ENCODE measurements around the gene LYSET. TPM values are rescaled to one million over a fixed set of nuclear protein-coding genes. Genes with fewer than 3 reads are reported as not detected.
A peak's percentile ranks its signal among the peaks of the same experiment; 100 is the strongest.

Gene LYSET
- total RNA-seq, 2 experiments from 2014 or later = 12.0 to 19.7 TPM

DNA sequence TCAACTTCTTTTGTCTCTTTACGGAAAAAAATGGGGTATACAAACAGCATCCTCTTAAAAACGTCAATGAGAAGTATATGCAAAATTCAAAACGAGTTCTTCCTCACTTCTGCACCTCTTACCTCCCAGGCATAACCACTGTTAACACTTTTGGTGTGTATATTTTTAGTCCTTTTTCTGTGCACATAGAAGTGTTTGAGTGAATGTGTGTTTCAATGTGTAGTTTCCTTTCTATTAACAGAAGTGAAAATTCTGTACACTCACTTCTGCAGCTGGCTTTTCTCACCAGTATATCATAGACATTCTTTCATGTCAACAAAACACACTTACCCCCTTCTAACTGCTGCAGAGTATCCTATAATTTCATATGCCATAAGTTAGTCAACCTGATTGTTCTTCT is 27.3 kb downstream of the LYSET start:
- Histone ChIP-seq H3K4me3 (ENCODE audit: low read depth, low read length, poor library complexity, severe bottlenecking) (no peak overlapping the region), H3K4me1 (ENCODE audit: insufficient read depth, low read length, poor library complexity, severe bottlenecking) (peaks cover 45% of the 10 kb centered on the region), H3K9me3 (ENCODE audit: low read length) (no peaks in the 10 kb centered on the region), H2AFZ (ENCODE audit: low read length) (no peak overlapping the region), H4K20me1 (ENCODE audit: insufficient read depth, low read length) (no peaks in the 10 kb centered on the region), H3K27ac (ENCODE audit: low read depth, low read length, poor library complexity, severe bottlenecking) (peak overlapping the region; percentile 21), H3K79me2 (ENCODE audit: insufficient read depth, low read depth, low read length) (peaks cover 41% of the 10 kb centered on the region), H3K9me2 (ENCODE audit: insufficient read depth, low read length) (no peaks in the 10 kb centered on the region), H3K4me2 (ENCODE audit: low read length) (peak overlapping the region; percentile 5; the same call in 1 of the 2 replicates), H3K36me3 (ENCODE audit: insufficient read depth, low read length) (peaks cover 67% of the 10 kb centered on the region)
- CTCF ChIA-PET (ENCODE audit: unreplicated experiment) = no interaction called here
- TF ChIP-seq CTCF (conservative IDR thresholded peaks at IDR 0.05; ENCODE audit: low read length) (no peak), EZH2phosphoT487 (IDR thresholded peaks at IDR 0.05; ENCODE audit: borderline replicate concordance, low read depth, low read length) (no peak)
- no TSS peak for BruUV-seq (replicated peaks)
- DNase-seq (ENCODE audit: low spot score) = peak; percentile 59
- POLR2A ChIA-PET = interaction anchor here (0.5 kb wide), 1 partner anchor 54 kb away, joined by 3 read pairs; no protein-coding TSS in a partner anchor
- intact Hi-C loops (cut with micrococcal nuclease; ENCODE audit: unreplicated experiment) = no loop called here

DNA sequence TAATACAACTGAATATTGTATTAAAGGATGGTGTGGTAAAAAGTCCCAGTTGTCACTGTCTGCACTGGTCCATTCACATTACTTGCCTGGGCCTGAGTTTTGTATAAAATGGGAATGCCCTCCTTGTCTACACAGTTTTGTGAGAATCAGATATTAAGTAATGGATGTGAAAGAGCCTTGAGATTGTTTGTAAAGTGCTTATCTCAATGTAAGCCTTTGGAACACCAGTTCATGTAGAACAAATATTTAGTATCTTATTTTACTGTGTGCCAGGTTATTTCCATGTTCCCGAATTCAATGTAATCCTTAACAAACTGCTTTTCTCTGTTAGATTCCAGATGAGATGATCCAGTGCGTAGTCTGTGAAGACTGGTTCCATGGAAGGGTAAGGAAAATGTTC is 29.5 kb downstream of the LYSET start:
- BruUV-seq (replicated peaks) = no TSS peak
- Histone ChIP-seq H3K79me2 (ENCODE audit: insufficient read depth, low read depth, low read length) (peaks cover 19% of the 10 kb centered on the region; the same call in 1 of the 2 replicates), H3K4me3 (ENCODE audit: low read depth, low read length, poor library complexity, severe bottlenecking) (no peak overlapping the region), H3K4me1 (ENCODE audit: insufficient read depth, low read length, poor library complexity, severe bottlenecking) (peaks cover 29% of the 10 kb centered on the region), H3K4me2 (ENCODE audit: low read length) (no peak overlapping the region), H3K36me3 (ENCODE audit: insufficient read depth, low read length) (peaks cover 83% of the 10 kb centered on the region), H3K27ac (ENCODE audit: low read depth, low read length, poor library complexity, severe bottlenecking) (no peak overlapping the region), H4K20me1 (ENCODE audit: insufficient read depth, low read length) (no peaks in the 10 kb centered on the region), H3K9me3 (ENCODE audit: low read length) (no peaks in the 10 kb centered on the region), H3K9me2 (ENCODE audit: insufficient read depth, low read length) (no peaks in the 10 kb centered on the region), H2AFZ (ENCODE audit: low read length) (no peak overlapping the region)
- POLR2A ChIA-PET = no interaction called here
- TF ChIP-seq CTCF (conservative IDR thresholded peaks at IDR 0.05; ENCODE audit: low read length) = no peak
- TF ChIP-seq EZH2phosphoT487 (IDR thresholded peaks at IDR 0.05; ENCODE audit: borderline replicate concordance, low read depth, low read length) = no peak
- no peak for DNase-seq (ENCODE audit: low spot score)
- CTCF ChIA-PET (ENCODE audit: unreplicated experiment) = no interaction called here
- intact Hi-C loops (cut with micrococcal nuclease; ENCODE audit: unreplicated experiment) = no loop called here

DNA sequence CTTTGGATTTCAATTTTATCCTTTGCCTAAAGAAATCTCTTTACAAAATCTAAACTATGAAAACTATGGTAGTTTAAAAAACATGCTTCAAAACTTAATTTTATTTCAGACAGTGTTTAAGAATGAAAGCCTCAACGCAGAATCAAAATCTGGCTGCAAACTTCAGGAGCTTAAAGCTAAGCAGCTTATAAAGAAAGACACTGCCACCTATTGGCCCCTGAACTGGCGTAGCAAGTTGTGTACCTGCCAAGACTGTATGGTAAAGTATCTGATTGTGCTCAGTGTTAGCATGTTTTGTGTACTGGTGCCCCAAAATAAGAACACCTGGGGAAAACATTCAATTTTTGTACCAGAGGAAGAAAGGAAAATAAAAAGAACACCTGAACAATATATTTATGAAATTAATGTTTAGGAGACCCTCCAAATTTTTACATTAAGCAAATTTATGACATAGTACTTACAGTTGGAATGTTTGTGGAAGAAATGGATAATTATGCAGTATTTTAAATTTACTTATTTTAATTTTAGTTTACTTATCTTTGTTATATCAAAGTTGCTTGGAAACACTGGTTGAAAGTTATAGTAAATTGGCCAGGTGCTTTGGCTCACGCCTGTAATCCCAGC is 34.1 kb downstream of the LYSET start:
- Histone ChIP-seq H3K4me2 (ENCODE audit: low read length) (no peak overlapping the region), H3K4me3 (ENCODE audit: low read depth, low read length, poor library complexity, severe bottlenecking) (no peak overlapping the region), H4K20me1 (ENCODE audit: insufficient read depth, low read length) (no peaks in the 10 kb centered on the region), H3K4me1 (ENCODE audit: insufficient read depth, low read length, poor library complexity, severe bottlenecking) (no peaks in the 10 kb centered on the region), H3K9me2 (ENCODE audit: insufficient read depth, low read length) (no peaks in the 10 kb centered on the region), H3K36me3 (ENCODE audit: insufficient read depth, low read length) (peaks cover 92% of the 10 kb centered on the region), H3K27ac (ENCODE audit: low read depth, low read length, poor library complexity, severe bottlenecking) (no peak overlapping the region), H3K9me3 (ENCODE audit: low read length) (no peaks in the 10 kb centered on the region), H3K79me2 (ENCODE audit: insufficient read depth, low read depth, low read length) (no peaks in the 10 kb centered on the region), H2AFZ (ENCODE audit: low read length) (no peak overlapping the region)
- intact Hi-C loops (cut with micrococcal nuclease; ENCODE audit: unreplicated experiment) = loop anchor here (2.0 kb wide), 1 partner anchor 106 kb away; no protein-coding TSS in a partner anchor
- peak; percentile 77 for DNase-seq (ENCODE audit: low spot score)
- BruUV-seq (replicated peaks) = no TSS peak
- peak; percentile 94 for TF ChIP-seq CTCF (conservative IDR thresholded peaks at IDR 0.05; ENCODE audit: low read length)
- no peak for TF ChIP-seq EZH2phosphoT487 (IDR thresholded peaks at IDR 0.05; ENCODE audit: borderline replicate concordance, low read depth, low read length)
- CTCF ChIA-PET (ENCODE audit: unreplicated experiment) = interaction anchor here (0.9 kb wide), 1 partner anchor 106 kb away, joined by 6 read pairs; no protein-coding TSS in a partner anchor
- POLR2A ChIA-PET = no interaction called here

All from OCI-LY7 (cell line).